GM19239 (cell line): ENCODE measurements around the gene PEX26.
"Not testable (repeated sequence)": the region's sequence is repeated elsewhere in the genome, so short reads cannot be mapped to it uniquely, and the experiment has no call there.

ENCODE experiments used
- DNase-seq: peaks from one replicate; pipeline ENCODE4 v3.0.0; 2011; ENCODE audit warnings: low spot score; ENCODE audit not compliant: insufficient read length
- FAIRE-seq: peaks from 2 replicates; lab custom pipeline; 2011; peaks lifted over from hg19 to GRCh38; lab: Jason Lieb, UNC

The PEX26 gene

GRCh38 chr22:18091916-18092526 lies 14.2 kb downstream of the PEX26 start:
- no peak for DNase-seq
- FAIRE-seq = peak; percentile 52

- no peak for FAIRE-seq
- no peak for DNase-seq
These were observed 15.9 kb downstream of the PEX26 start for GRCh38 chr22:18093661-18094060.

GRCh38 chr22:18095101-18095805 lies 17.5 kb downstream of the PEX26 start:
- FAIRE-seq (no peak), DNase-seq (no peak)

- no peak for FAIRE-seq
These were observed 19.0 kb downstream of the PEX26 start for GRCh38 chr22:18096823-18097222.

GRCh38 chr22:18100781-18101180 lies 23.0 kb downstream of the PEX26 start:
- no peak for DNase-seq
- FAIRE-seq = no peak

More at GRCh38 chr22:18096823-18097222, 19.0 kb downstream of the PEX26 start:
- no peak for DNase-seq

GRCh38 chr22:18101536-18101935 lies 23.7 kb downstream of the PEX26 start:
- DNase-seq = no peak
- FAIRE-seq = no peak

- DNase-seq (no peak), FAIRE-seq (no peak)
These were observed 25.9 kb downstream of the PEX26 start for GRCh38 chr22:18103527-18104269.

GRCh38 chr22:18104566-18104965 lies 26.8 kb downstream of the PEX26 start:
- FAIRE-seq (no peak), DNase-seq (no peak)

- not testable (repeated sequence) for FAIRE-seq, DNase-seq
These were observed 28.2 kb downstream of the PEX26 start for GRCh38 chr22:18105981-18106380.

GRCh38 chr22:18106550-18107341 lies 29.0 kb downstream of the PEX26 start:
- peak; percentile 61 for FAIRE-seq
- DNase-seq = not testable (repeated sequence)

GRCh38 chr22:18108187-18108586 lies 30.4 kb downstream of the PEX26 start:
- FAIRE-seq (no peak), DNase-seq (no peak)

GRCh38 chr22:18109410-18110193 lies 31.8 kb downstream of the PEX26 start:
- no peak for DNase-seq
- no peak for FAIRE-seq

GRCh38 chr22:18110194-18110953 lies 32.6 kb downstream of the PEX26 start, which contains the start of gene TUBA8:
Gene TUBA8, plus strand, starts transcription at chr22:18110809. Its CDS starts 57 bp downstream, at chr22:18110866.
- no peak for DNase-seq
- FAIRE-seq = no peak

GRCh38 chr22:18110954-18111758 lies 33.4 kb downstream of the PEX26 start:
- no peak for DNase-seq
- no peak for FAIRE-seq

- no peak for FAIRE-seq
- no peak for DNase-seq
These were observed 34.1 kb downstream of the PEX26 start for GRCh38 chr22:18111759-18112330.

- FAIRE-seq (no peak), DNase-seq (no peak)
These were observed 34.6 kb downstream of the PEX26 start for GRCh38 chr22:18112440-18112839.

GRCh38 chr22:18113680-18114394 lies 36.0 kb downstream of the PEX26 start:
- DNase-seq (no peak), FAIRE-seq (no peak)
